ENCODE measurements around the gene DNAJC11.

Gene DNAJC11

GRCh38 chr1:6675941-6676340 lies 25.7 kb downstream of the DNAJC11 start:
- CTCF ChIA-PET: interaction anchor here (1.5 kb wide), 1 partner anchor 18 kb away, joined by 3 read pairs; no protein-coding TSS in a partner anchor
- no peak for DNase-seq (ENCODE audit: low read depth, low spot score)
- TF ChIP-seq CTCF (IDR thresholded peaks at IDR 0.05; ENCODE audit: insufficient read depth, low read length, missing control alignments): no peak
- POLR2A ChIA-PET: no interaction called here
- H3K4me3 ChIP-seq (ENCODE audit: low read depth, low read length): no peak overlapping the region

- no peak for TF ChIP-seq CTCF (IDR thresholded peaks at IDR 0.05; ENCODE audit: insufficient read depth, low read length, missing control alignments)
- DNase-seq (ENCODE audit: low read depth, low spot score): no peak
- ChIA-PET CTCF (interaction anchor here (1.0 to 1.5 kb wide), 3 partner anchors 13 to 26 kb away, joined by 3 to 5 read pairs (median 4); partner anchors contain the start of gene DNAJC11), POLR2A (no interaction called here)
- H3K4me3 ChIP-seq (ENCODE audit: low read depth, low read length): no peak overlapping the region
Measured at GRCh38 chr1:6674771-6675170, 26.8 kb downstream of the DNAJC11 start.

GRCh38 chr1:6673816-6674398 lies 27.7 kb downstream of the DNAJC11 start:
- DNase-seq (ENCODE audit: low read depth, low spot score): no peak
- H3K4me3 ChIP-seq (ENCODE audit: low read depth, low read length): no peak overlapping the region
- ChIA-PET CTCF (interaction anchor here (0.7 to 2.1 kb wide), 3 partner anchors 11 to 27 kb away, joined by 3 to 5 read pairs (median 4); partner anchors contain the start of gene DNAJC11), POLR2A (no interaction called here)
- TF ChIP-seq CTCF (IDR thresholded peaks at IDR 0.05; ENCODE audit: insufficient read depth, low read length, missing control alignments): no peak

GRCh38 chr1:6672558-6672957 lies 29.1 kb downstream of the DNAJC11 start:
- ChIA-PET POLR2A (no interaction called here), CTCF (interaction anchor here (0.7 to 2.1 kb wide), 5 partner anchors 12 to 38 kb away, joined by 3 to 5 read pairs (median 4); partner anchors contain the start of gene DNAJC11)
- TF ChIP-seq CTCF (IDR thresholded peaks at IDR 0.05; ENCODE audit: insufficient read depth, low read length, missing control alignments): no peak
- DNase-seq (ENCODE audit: low read depth, low spot score): no peak
- no peak overlapping the region for H3K4me3 ChIP-seq (ENCODE audit: low read depth, low read length)

- POLR2A ChIA-PET: no interaction called here
Measured at GRCh38 chr1:6668503-6668902, 33.1 kb downstream of the DNAJC11 start.

More at GRCh38 chr1:6668503-6668902, 33.1 kb downstream of the DNAJC11 start:
- DNase-seq (ENCODE audit: low read depth, low spot score): no peak
- CTCF ChIA-PET: interaction anchor here (1.6 to 1.9 kb wide), 2 partner anchors 22 to 50 kb away, joined by 3 to 5 read pairs; no protein-coding TSS in a partner anchor
- TF ChIP-seq CTCF (IDR thresholded peaks at IDR 0.05; ENCODE audit: insufficient read depth, low read length, missing control alignments): no peak
- no peak overlapping the region for H3K4me3 ChIP-seq (ENCODE audit: low read depth, low read length)
